Measurements from ENCODE around the gene KDM7A. TPM values are rescaled to one million over a fixed set of nuclear protein-coding genes. Genes with fewer than 3 reads are reported as not detected.

The KDM7A gene
- total and polyA plus RNA-seq, 9 of the 15 experiments (the other 6 are each of a cell fraction or from before 2014, with no cell fraction given): 0.90 to 8.4 (median 7.0) TPM

DNA sequence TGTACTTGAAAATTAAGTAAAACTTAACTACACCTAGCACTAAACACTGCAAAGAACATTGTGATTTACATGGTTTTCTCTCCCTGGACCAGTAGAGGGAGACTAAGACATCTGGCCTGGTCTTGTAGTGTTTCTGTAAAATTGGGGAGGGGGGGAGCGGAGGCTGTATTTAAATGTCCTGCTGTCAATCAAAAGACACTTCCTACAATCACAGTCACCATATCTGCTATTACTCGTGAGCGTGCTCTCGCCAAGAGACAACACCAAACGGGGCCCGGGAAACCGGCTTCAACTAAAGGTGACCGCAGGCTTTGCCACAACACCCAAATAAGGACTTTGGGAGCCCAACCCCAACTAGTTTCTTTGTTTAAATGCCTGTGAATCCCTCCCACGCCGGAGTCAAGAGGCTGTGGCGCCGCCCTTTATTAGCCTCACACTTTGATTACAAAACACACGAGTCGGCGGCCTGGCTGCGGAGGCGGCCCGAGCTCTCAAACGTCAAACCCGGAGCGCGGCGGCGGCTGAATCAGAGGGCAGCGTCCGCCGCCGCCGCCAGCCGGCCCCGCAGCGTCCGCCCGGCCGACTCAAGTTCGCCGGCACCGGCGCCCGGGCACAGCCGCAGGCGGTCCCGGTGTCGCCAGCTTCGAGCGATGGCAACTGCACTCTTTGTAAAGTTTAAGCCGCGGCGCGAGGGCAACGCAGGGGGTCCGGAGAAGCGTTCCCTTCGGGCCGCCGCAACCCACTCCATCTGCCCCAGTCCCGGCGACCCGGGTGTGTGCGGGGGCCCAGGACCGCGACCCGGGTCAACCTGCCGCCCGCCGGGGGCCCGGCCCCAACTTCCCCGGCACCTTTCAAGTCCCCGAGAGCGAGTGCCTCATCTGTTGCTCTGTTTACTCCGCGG, 1.3 kb downstream of the KDM7A start (continued):
- TF ChIP-seq, protein P1, sequence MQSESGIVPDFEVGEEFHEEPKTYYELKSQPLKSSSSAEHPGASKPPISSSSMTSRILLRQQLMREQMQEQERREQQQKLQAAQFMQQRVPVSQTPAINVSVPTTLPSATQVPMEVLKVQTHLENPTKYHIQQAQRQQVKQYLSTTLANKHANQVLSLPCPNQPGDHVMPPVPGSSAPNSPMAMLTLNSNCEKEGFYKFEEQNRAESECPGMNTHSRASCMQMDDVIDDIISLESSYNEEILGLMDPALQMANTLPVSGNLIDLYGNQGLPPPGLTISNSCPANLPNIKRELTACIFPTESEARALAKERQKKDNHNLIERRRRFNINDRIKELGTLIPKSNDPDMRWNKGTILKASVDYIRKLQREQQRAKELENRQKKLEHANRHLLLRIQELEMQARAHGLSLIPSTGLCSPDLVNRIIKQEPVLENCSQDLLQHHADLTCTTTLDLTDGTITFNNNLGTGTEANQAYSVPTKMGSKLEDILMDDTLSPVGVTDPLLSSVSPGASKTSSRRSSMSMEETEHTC (IDR thresholded peaks at IDR 0.05): no peak
- TF ChIP-seq, protein P2, sequence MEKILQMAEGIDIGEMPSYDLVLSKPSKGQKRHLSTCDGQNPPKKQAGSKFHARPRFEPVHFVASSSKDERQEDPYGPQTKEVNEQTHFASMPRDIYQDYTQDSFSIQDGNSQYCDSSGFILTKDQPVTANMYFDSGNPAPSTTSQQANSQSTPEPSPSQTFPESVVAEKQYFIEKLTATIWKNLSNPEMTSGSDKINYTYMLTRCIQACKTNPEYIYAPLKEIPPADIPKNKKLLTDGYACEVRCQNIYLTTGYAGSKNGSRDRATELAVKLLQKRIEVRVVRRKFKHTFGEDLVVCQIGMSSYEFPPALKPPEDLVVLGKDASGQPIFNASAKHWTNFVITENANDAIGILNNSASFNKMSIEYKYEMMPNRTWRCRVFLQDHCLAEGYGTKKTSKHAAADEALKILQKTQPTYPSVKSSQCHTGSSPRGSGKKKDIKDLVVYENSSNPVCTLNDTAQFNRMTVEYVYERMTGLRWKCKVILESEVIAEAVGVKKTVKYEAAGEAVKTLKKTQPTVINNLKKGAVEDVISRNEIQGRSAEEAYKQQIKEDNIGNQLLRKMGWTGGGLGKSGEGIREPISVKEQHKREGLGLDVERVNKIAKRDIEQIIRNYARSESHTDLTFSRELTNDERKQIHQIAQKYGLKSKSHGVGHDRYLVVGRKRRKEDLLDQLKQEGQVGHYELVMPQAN (IDR thresholded peaks at IDR 0.05; ENCODE audit: borderline replicate concordance): no peak; the same call in 1 of the 2 replicates
- TF ChIP-seq SMARCE1 (IDR thresholded peaks at IDR 0.05) (peak; percentile 75), NEUROD1 (IDR thresholded peaks at IDR 0.05; ENCODE audit: borderline replicate concordance, low read depth, low read length, partially characterized antibody) (no peak), HDAC8 (tag; IDR thresholded peaks at IDR 0.05) (peak; percentile 45; the same call in 1 of the 2 replicates), HOXB6 (CRISPR knock-in tag; IDR thresholded peaks at IDR 0.05; ENCODE audit: borderline replicate concordance) (no peak), ZNF707 (CRISPR knock-in tag; conservative IDR thresholded peaks at IDR 0.05) (no peak), RBBP5 (IDR thresholded peaks at IDR 0.05; ENCODE audit: borderline replicate concordance, insufficient read depth, low read length, poor library complexity, severe bottlenecking) (peak; percentile 53), ZNF384 (IDR thresholded peaks at IDR 0.05; ENCODE audit: low read depth, low read length) (peak; percentile 25; the same call in 1 of the 2 replicates), DNMT1 (IDR thresholded peaks at IDR 0.05) (no peak), NFRKB (IDR thresholded peaks at IDR 0.05; ENCODE audit: low read depth) (no peak), NBN (IDR thresholded peaks at IDR 0.05; ENCODE audit: low read depth) (peak; percentile 92; the same call in 1 of the 2 replicates)
- TF ChIP-seq, protein P3, sequence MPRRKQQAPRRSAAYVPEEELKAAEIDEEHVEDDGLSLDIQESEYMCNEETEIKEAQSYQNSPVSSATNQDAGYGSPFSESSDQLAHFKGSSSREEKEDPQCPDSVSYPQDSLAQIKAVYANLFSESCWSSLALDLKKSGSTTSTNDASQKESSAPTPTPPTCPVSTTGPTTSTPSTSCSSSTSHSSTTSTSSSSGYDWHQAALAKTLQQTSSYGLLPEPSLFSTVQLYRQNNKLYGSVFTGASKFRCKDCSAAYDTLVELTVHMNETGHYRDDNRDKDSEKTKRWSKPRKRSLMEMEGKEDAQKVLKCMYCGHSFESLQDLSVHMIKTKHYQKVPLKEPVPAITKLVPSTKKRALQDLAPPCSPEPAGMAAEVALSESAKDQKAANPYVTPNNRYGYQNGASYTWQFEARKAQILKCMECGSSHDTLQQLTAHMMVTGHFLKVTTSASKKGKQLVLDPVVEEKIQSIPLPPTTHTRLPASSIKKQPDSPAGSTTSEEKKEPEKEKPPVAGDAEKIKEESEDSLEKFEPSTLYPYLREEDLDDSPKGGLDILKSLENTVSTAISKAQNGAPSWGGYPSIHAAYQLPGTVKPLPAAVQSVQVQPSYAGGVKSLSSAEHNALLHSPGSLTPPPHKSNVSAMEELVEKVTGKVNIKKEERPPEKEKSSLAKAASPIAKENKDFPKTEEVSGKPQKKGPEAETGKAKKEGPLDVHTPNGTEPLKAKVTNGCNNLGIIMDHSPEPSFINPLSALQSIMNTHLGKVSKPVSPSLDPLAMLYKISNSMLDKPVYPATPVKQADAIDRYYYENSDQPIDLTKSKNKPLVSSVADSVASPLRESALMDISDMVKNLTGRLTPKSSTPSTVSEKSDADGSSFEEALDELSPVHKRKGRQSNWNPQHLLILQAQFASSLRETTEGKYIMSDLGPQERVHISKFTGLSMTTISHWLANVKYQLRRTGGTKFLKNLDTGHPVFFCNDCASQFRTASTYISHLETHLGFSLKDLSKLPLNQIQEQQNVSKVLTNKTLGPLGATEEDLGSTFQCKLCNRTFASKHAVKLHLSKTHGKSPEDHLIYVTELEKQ (CRISPR knock-in tag; IDR thresholded peaks at IDR 0.05): no peak
- TF ChIP-seq, protein P4, sequence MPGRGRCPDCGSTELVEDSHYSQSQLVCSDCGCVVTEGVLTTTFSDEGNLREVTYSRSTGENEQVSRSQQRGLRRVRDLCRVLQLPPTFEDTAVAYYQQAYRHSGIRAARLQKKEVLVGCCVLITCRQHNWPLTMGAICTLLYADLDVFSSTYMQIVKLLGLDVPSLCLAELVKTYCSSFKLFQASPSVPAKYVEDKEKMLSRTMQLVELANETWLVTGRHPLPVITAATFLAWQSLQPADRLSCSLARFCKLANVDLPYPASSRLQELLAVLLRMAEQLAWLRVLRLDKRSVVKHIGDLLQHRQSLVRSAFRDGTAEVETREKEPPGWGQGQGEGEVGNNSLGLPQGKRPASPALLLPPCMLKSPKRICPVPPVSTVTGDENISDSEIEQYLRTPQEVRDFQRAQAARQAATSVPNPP (IDR thresholded peaks at IDR 0.05; ENCODE audit: borderline replicate concordance, insufficient read depth, insufficient read length): no peak
- TF ChIP-seq, protein P5, sequence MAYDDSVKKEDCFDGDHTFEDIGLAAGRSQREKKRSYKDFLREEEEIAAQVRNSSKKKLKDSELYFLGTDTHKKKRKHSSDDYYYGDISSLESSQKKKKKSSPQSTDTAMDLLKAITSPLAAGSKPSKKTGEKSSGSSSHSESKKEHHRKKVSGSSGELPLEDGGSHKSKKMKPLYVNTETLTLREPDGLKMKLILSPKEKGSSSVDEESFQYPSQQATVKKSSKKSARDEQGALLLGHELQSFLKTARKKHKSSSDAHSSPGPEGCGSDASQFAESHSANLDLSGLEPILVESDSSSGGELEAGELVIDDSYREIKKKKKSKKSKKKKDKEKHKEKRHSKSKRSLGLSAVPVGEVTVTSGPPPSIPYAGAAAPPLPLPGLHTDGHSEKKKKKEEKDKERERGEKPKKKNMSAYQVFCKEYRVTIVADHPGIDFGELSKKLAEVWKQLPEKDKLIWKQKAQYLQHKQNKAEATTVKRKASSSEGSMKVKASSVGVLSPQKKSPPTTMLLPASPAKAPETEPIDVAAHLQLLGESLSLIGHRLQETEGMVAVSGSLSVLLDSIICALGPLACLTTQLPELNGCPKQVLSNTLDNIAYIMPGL (CRISPR knock-in tag; IDR thresholded peaks at IDR 0.05): peak; percentile 60; the same call in 1 of the 2 replicates

All from K562 (cell line).